K562 (cell line): Measurements from ENCODE around the gene EMC1.

Experiments
- CTCF ChIP-seq, 3 experiments: IDR thresholded peaks in 2 of 3; conservative IDR thresholded peaks in 1 of 3; 2 replicates each; pipeline ENCODE4 v1.5.1; 2011 to 2012; ENCODE audit warnings: low read length in 3 of 3, mild to moderate bottlenecking in 3 of 3, control low read depth in 2 of 3, improper control_type of control experiment in 1 of 3, inconsistent platforms in 1 of 3, low read depth in 1 of 3, mixed read lengths in 1 of 3, moderate library complexity in 1 of 3; ENCODE audit not compliant: insufficient read depth in 2 of 3
- EZH2 ChIP-seq: IDR thresholded peaks from 2 replicates; pipeline ENCODE4 v1.6.1; 2012; ENCODE audit warnings: low read depth, mild to moderate bottlenecking, inconsistent platforms, low read length, borderline replicate concordance
- SMARCB1 ChIP-seq: IDR thresholded peaks from 2 replicates; pipeline ENCODE4 v1.6.1; 2011; ENCODE audit warnings: improper control_type of control experiment, low read depth; ENCODE audit not compliant: insufficient read length
- SMC3 ChIP-seq: conservative IDR thresholded peaks from 2 replicates; pipeline ENCODE4 v1.6.1; 2011; ENCODE audit warnings: low read depth, low read length, improper control_type of control experiment; ENCODE audit not compliant: insufficient read depth
- TCFL5 ChIP-seq: fragments of 250-450 bp; sonication (Bioruptor Pico); conservative IDR thresholded peaks from 2 replicates; pipeline ENCODE4 v1.6.1; 2021; ENCODE audit warnings: mild to moderate bottlenecking, moderate library complexity, matching md5 sums
- ZNF696 ChIP-seq: fragments of 250-450 bp; sonication (Bioruptor Pico); conservative IDR thresholded peaks from 2 replicates; pipeline ENCODE4 v1.4.0; 2020; ENCODE audit warnings: mild to moderate bottlenecking, moderate library complexity

GRCh38 chr1:19193004-19193403 lies 58.3 kb downstream of the EMC1 start:
- TF ChIP-seq EZH2 (no peak), CTCF (IDR thresholded peaks at IDR 0.05 in 2 of 3, conservative IDR thresholded peaks at IDR 0.05 in 1 of 3; ENCODE audit: insufficient read depth in 2 of 3, low read depth in 1 of 3, low read length in 3 of 3) (no peak), ZNF696 (CRISPR knock-in tag) (no peak), TCFL5 (CRISPR knock-in tag) (no peak), SMARCB1 (no peak), SMC3 (no peak)
